PC-9 (cell line): ENCODE results near the gene C10orf53.

ENCODE experiments used
- CTCF ChIP-seq: fragments of 200-600 bp; sonication (generic); conservative IDR thresholded peaks from 2 replicates; pipeline ENCODE4 v1.6.1; 2017; ENCODE audit warnings: mixed run types, antibody characterized with exemption, mild to moderate bottlenecking, moderate library complexity
- EZH2 ChIP-seq: fragments of 200-600 bp; sonication (generic); IDR thresholded peaks from 2 replicates; pipeline ENCODE4 v1.8.0; 2017; ENCODE audit warnings: antibody characterized with exemption, low read depth

GRCh38 chr10:49696311-49696710 lies 16.9 kb downstream of the C10orf53 start:
- TF ChIP-seq CTCF (no peak), EZH2 (no peak)
